Stimulated activated CD4-positive, alpha-beta T cell treated with anti-CD3 and anti-CD28 coated beads, Interleukin-15, amount 100 ng/mL, for 24 hours (primary cell): ENCODE results near the gene SFR1.

ENCODE experiments used
- DNase-seq: peaks from one replicate; pipeline ENCODE4 v3.0.0-alpha.2; 2020

The SFR1 gene

GRCh38 chr10:104121485-104122224, at the start of gene SFR1:
Gene SFR1 (plus strand): TSS chr10:104122171. CDS start chr10:104122184, 13 bp downstream.
- peak; percentile 99 for DNase-seq

GRCh38 chr10:104072786-104073185, 49.2 kb upstream of the SFR1 start:
- DNase-seq, result no peak

- no peak for DNase-seq
Observed at GRCh38 chr10:104074505-104074904, 47.5 kb upstream of the SFR1 start.

GRCh38 chr10:104076743-104077160, 45.2 kb upstream of the SFR1 start:
- no peak for DNase-seq

- no peak for DNase-seq
Observed at GRCh38 chr10:104077247-104077646, 44.7 kb upstream of the SFR1 start.

GRCh38 chr10:104077663-104078151, 44.3 kb upstream of the SFR1 start:
- DNase-seq, result no peak

- no peak for DNase-seq
Observed at GRCh38 chr10:104080762-104081161, 41.2 kb upstream of the SFR1 start.

- no peak for DNase-seq
Observed at GRCh38 chr10:104081998-104082397, 40.0 kb upstream of the SFR1 start.

- no peak for DNase-seq
Observed at GRCh38 chr10:104084482-104085142, 37.4 kb upstream of the SFR1 start.

GRCh38 chr10:104085801-104086400, 36.1 kb upstream of the SFR1 start, which contains the start of gene COL17A1:
Gene COL17A1 (minus strand): TSS chr10:104085880. CDS start chr10:104080673, 5,207 bp downstream.
- DNase-seq, result no peak

GRCh38 chr10:104088239-104088638, 33.7 kb upstream of the SFR1 start:
- no peak for DNase-seq

- DNase-seq, result no peak
Observed at GRCh38 chr10:104089621-104090020, 32.4 kb upstream of the SFR1 start.

- DNase-seq, result no peak
Observed at GRCh38 chr10:104090611-104091010, 31.4 kb upstream of the SFR1 start.

- DNase-seq, result no peak
Observed at GRCh38 chr10:104092749-104093148, 29.2 kb upstream of the SFR1 start.

GRCh38 chr10:104096692-104097091, 25.3 kb upstream of the SFR1 start:
- DNase-seq, result no peak

GRCh38 chr10:104098358-104098925, 23.5 kb upstream of the SFR1 start:
- DNase-seq, result no peak

GRCh38 chr10:104099269-104099668, 22.7 kb upstream of the SFR1 start:
- DNase-seq, result no peak

- DNase-seq, result no peak
Observed at GRCh38 chr10:104099941-104100340, 22.0 kb upstream of the SFR1 start.

- DNase-seq, result no peak
Observed at GRCh38 chr10:104100795-104101194, 21.2 kb upstream of the SFR1 start.

- no peak for DNase-seq
Observed at GRCh38 chr10:104101902-104102301, 20.1 kb upstream of the SFR1 start.

GRCh38 chr10:104103956-104104355, 18.0 kb upstream of the SFR1 start:
- DNase-seq, result no peak

- DNase-seq, result no peak
Observed at GRCh38 chr10:104104418-104104817, 17.6 kb upstream of the SFR1 start.

GRCh38 chr10:104104926-104105325, 17.0 kb upstream of the SFR1 start:
- DNase-seq, result no peak
